HEK293T (cell line): ENCODE results near the gene ZNF804B.

Experiments used
- BHLHE40 ChIP-seq: fragments of 450-650 bp; IDR thresholded peaks from 2 replicates; pipeline ENCODE4 v1.6.1; 2016; ENCODE audit warnings: mild to moderate bottlenecking, moderate library complexity, borderline replicate concordance
- FOXA1 ChIP-seq: fragments of 450-650 bp; IDR thresholded peaks from 2 replicates; pipeline ENCODE4 v1.6.1; 2016; ENCODE audit warnings: mild to moderate bottlenecking
- FOXM1 ChIP-seq: fragments of 450-650 bp; IDR thresholded peaks from 2 replicates; pipeline ENCODE4 v1.6.1; 2017; ENCODE audit warnings: mild to moderate bottlenecking, borderline replicate concordance
- HDGF ChIP-seq: fragments of 450-650 bp; IDR thresholded peaks from 2 replicates; pipeline ENCODE4 v1.6.1; 2017; ENCODE audit warnings: antibody characterized with exemption, borderline replicate concordance
- TARDBP ChIP-seq: fragments of 450-650 bp; IDR thresholded peaks from 2 replicates; pipeline ENCODE4 v1.6.1; 2016

DNA sequence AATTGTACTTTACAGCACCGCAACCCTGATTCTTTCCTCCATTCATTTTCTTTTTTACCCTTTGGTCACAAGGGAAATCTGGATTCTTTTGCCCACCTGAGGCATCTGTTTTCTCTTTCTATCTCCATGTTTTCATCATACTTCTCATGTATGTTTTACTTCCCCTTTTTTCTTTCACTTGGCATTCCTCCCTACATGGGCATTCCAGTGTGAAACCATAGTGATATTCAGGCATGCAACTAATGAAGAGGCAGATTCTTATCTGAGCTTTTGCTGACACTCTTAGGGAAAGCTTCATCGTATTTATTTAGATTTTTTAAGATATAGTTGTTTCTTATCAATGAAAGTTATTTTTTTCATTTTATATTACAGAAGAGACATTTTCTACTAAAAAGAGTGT, 441.3 kb downstream of the ZNF804B start:
- TF ChIP-seq TARDBP (no peak), FOXM1 (no peak), HDGF (no peak), FOXA1 (no peak), BHLHE40 (no peak)
